Mesendoderm (in vitro differentiated cells): Measurements from ENCODE around the gene MYLK4.
"Not testable (repeated sequence)": the region's sequence is repeated elsewhere in the genome, so short reads cannot be mapped to it uniquely, and the experiment has no call there.

Experiments used
- DNase-seq: peaks from one replicate; pipeline ENCODE4 v3.0.0; 2013
- H2AK5ac ChIP-seq: 2 replicates; pipeline ENCODE4 v1.6.1; 2013; ENCODE audit warnings: low read length, inconsistent platforms
- H2BK120ac ChIP-seq: 2 replicates; pipeline ENCODE4 v1.6.1; 2013; ENCODE audit warnings: low read depth, mild to moderate bottlenecking, low read length, moderate library complexity, mixed read lengths
- H2BK15ac ChIP-seq: replicated peaks from 2 replicates; pipeline ENCODE4 v1.6.1; 2013; ENCODE audit warnings: low read depth, mild to moderate bottlenecking, moderate library complexity
- H2BK5ac ChIP-seq: 2 replicates; pipeline ENCODE4 v1.6.1; 2013; ENCODE audit warnings: low read length, inconsistent platforms
- H3K18ac ChIP-seq: 2 replicates; pipeline ENCODE4 v1.6.1; 2013; ENCODE audit warnings: mild to moderate bottlenecking, low read length, mixed read lengths
- H3K23ac ChIP-seq: one replicate; pipeline ENCODE4 v1.6.1; 2013; ENCODE audit warnings: low read length
- H3K27ac ChIP-seq: 2 replicates; pipeline ENCODE4 v1.5.1; 2013; ENCODE audit warnings: low read depth, mild to moderate bottlenecking, inconsistent platforms, low read length, moderate library complexity
- H3K27me3 ChIP-seq: 2 replicates; pipeline ENCODE4 v1.6.1; 2013; ENCODE audit warnings: low read length, control low read depth, mild to moderate bottlenecking, inconsistent platforms; ENCODE audit not compliant: insufficient read depth, poor library complexity
- H3K36me3 ChIP-seq: 2 replicates; pipeline ENCODE4 v1.6.1; 2013; ENCODE audit warnings: low read length, inconsistent platforms; ENCODE audit not compliant: control insufficient read depth, insufficient read depth
- H3K4ac ChIP-seq: one replicate; pipeline ENCODE4 v1.6.1; 2013; ENCODE audit warnings: low read depth, mild to moderate bottlenecking, low read length, moderate library complexity
- H3K4me1 ChIP-seq: 2 replicates; pipeline ENCODE4 v1.6.1; 2013; ENCODE audit warnings: low read depth, low read length, inconsistent platforms; ENCODE audit not compliant: control insufficient read depth
- H3K4me2 ChIP-seq: 2 replicates; pipeline ENCODE4 v1.6.1; 2013; ENCODE audit warnings: low read length
- H3K4me3 ChIP-seq: 2 replicates; pipeline ENCODE4 v1.5.1; 2013; ENCODE audit warnings: mild to moderate bottlenecking, low read length
- H3K56ac ChIP-seq: one replicate; pipeline ENCODE4 v1.6.1; 2013; ENCODE audit warnings: low read length
- H3K79me1 ChIP-seq: 2 replicates; pipeline ENCODE4 v1.6.1; 2013; ENCODE audit warnings: low read length, inconsistent platforms
- H3K79me2 ChIP-seq: 2 replicates; pipeline ENCODE4 v1.6.1; 2013; ENCODE audit warnings: mild to moderate bottlenecking, low read length; ENCODE audit not compliant: control insufficient read depth, insufficient read depth
- H3K9ac ChIP-seq: 2 replicates; pipeline ENCODE4 v1.6.1; 2013; ENCODE audit warnings: low read length, inconsistent platforms
- H4K5ac ChIP-seq: one replicate; pipeline ENCODE4 v1.6.1; 2013; ENCODE audit warnings: low read length
- H4K8ac ChIP-seq: one replicate; pipeline ENCODE4 v1.6.1; 2013; ENCODE audit warnings: low read depth, mild to moderate bottlenecking, control low read depth, low read length, moderate library complexity
- WGBS: extraction: QIAGEN DNeasy Blood & Tissue Kit; methylation state at CpG from one replicate; pipeline ENCODE4 v1.1.7; 2013; ENCODE audit warnings: low lambda C conversion rate, missing lambda C conversion rate; ENCODE audit not compliant: insufficient coverage; ENCODE audit errors: extremely low coverage; 5-methylcytosine and 5-hydroxymethylcytosine counted together

The MYLK4 gene

GRCh38 chr6:2764610-2765165, 14.0 kb upstream of the MYLK4 start:
- Histone ChIP-seq H3K36me3 (no peaks in the 10 kb centered on the region), H4K8ac (no peak overlapping the region), H3K9ac (peak overlapping the region; percentile 73), H4K5ac (no peak overlapping the region), H2BK15ac (no peak overlapping the region), H3K79me2 (peaks cover 28% of the 10 kb centered on the region), H2BK5ac (no peak overlapping the region), H3K56ac (peak overlapping the region; percentile 83), H2BK120ac (no peak overlapping the region), H3K27me3 (no peaks in the 10 kb centered on the region), H2AK5ac (no peak overlapping the region), H3K79me1 (peaks cover 8% of the 10 kb centered on the region), H3K4me1 (peaks cover 7% of the 10 kb centered on the region), H3K4me3 (peak overlapping the region; percentile 16), H3K18ac (no peak overlapping the region), H3K4me2 (peak overlapping the region; percentile 34), H3K4ac (no peak overlapping the region), H3K27ac (peak overlapping the region; percentile 10), H3K23ac (no peak overlapping the region)
- peak; percentile 69 for DNase-seq
- WGBS: no CpG with 5 or more reads among the region's 45 CpGs

- no peak overlapping the region for H2BK120ac ChIP-seq
- no peak overlapping the region for H3K4me2 ChIP-seq
- H3K79me1 ChIP-seq: peaks cover 8% of the 10 kb centered on the region
- peaks cover 7% of the 10 kb centered on the region for H3K4me1 ChIP-seq
- no CpG with 5 or more reads among the region's 27 CpGs for WGBS
- H3K56ac ChIP-seq: no peak overlapping the region
- H3K79me2 ChIP-seq: peaks cover 26% of the 10 kb centered on the region
- no peaks in the 10 kb centered on the region for H3K36me3 ChIP-seq
- H2BK5ac ChIP-seq: no peak overlapping the region
- no peak overlapping the region for H3K9ac ChIP-seq
- no peak overlapping the region for H3K23ac ChIP-seq
- H3K27me3 ChIP-seq: no peaks in the 10 kb centered on the region
- H4K8ac ChIP-seq: no peak overlapping the region
- no peak overlapping the region for H3K4me3 ChIP-seq
- H3K4ac ChIP-seq: no peak overlapping the region
- no peak overlapping the region for H4K5ac ChIP-seq
- H2BK15ac ChIP-seq: no peak overlapping the region
- H3K27ac ChIP-seq: no peak overlapping the region
- no peak overlapping the region for H3K18ac ChIP-seq
- DNase-seq: no peak
- H2AK5ac ChIP-seq: no peak overlapping the region
Observed at GRCh38 chr6:2763876-2764540, 13.3 kb upstream of the MYLK4 start.

DNA sequence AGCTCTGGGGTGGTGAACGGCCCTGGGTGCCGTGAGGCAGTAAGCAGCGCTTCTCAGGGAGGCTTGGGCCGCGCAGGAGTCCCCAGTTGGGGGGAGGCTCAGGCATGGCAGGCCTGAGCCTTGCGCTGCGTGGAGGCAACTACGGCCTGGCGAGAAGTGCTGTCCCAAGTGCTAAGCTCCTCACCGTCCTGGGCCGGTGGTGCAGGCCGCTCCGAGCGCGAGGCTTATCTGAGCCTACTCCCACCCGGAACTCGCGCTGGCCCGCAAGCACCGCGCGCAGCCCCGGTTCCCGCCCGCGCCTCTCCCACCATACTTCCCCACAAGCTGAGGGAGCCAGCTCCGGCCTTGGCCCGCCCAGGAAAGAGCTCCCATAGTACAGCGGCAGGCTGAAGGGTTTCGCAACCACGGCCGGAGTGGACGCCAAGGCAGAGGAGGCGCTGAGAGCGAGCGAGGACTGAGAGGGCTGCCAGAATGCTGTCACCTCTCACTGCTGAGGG, 12.7 kb upstream of the MYLK4 start:
- Histone ChIP-seq H3K27ac (no peak overlapping the region), H2AK5ac (no peak overlapping the region), H3K23ac (no peak overlapping the region), H2BK5ac (no peak overlapping the region), H3K36me3 (no peaks in the 10 kb centered on the region), H3K4me2 (no peak overlapping the region), H3K4me1 (peaks cover 7% of the 10 kb centered on the region), H4K5ac (no peak overlapping the region), H3K9ac (no peak overlapping the region), H3K56ac (no peak overlapping the region), H3K79me1 (peaks cover 8% of the 10 kb centered on the region), H3K4me3 (no peak overlapping the region), H2BK15ac (no peak overlapping the region), H3K4ac (no peak overlapping the region), H3K18ac (no peak overlapping the region), H2BK120ac (no peak overlapping the region), H3K27me3 (no peaks in the 10 kb centered on the region), H3K79me2 (peaks cover 22% of the 10 kb centered on the region), H4K8ac (no peak overlapping the region)
- no CpG with 5 or more reads among the region's 36 CpGs for WGBS
- DNase-seq: no peak

DNA sequence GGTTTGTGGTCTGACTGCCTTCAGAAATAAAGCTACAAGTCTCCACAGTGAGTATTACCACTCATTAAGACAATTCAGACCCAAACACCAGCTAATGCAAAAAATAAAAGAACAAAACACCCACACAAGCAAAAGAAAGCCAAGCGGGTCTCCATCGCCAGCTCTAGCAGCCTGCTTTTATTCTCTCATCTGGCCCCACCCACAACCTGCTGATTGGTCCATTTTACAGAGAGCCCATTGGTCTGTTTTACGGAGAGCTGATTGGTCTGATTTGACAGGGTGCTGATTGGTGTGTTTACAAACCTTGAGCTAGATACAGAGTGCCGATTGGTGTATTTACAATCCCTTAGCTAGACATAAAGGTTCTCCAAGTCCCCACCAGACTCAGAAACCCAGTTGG, 12.1 kb upstream of the MYLK4 start:
- not testable (repeated sequence) for H3K79me1 ChIP-seq
- DNase-seq: peak; percentile 45

GRCh38 chr6:2760882-2761842, 10.4 kb upstream of the MYLK4 start:
- H3K23ac ChIP-seq: no peak overlapping the region
- no peaks in the 10 kb centered on the region for H3K36me3 ChIP-seq
- H2AK5ac ChIP-seq: no peak overlapping the region
- no peak overlapping the region for H2BK15ac ChIP-seq
- no peaks in the 10 kb centered on the region for H3K27me3 ChIP-seq
- no peaks in the 10 kb centered on the region for H3K4me1 ChIP-seq
- no peak overlapping the region for H3K4me3 ChIP-seq
- no CpG with 5 or more reads among the region's 8 CpGs for WGBS
- no peak overlapping the region for H3K4ac ChIP-seq
- H3K79me1 ChIP-seq: no peaks in the 10 kb centered on the region
- no peak overlapping the region for H3K27ac ChIP-seq
- H3K4me2 ChIP-seq: no peak overlapping the region
- H3K18ac ChIP-seq: no peak overlapping the region
- no peak overlapping the region for H4K8ac ChIP-seq
- no peak overlapping the region for H3K56ac ChIP-seq
- H4K5ac ChIP-seq: no peak overlapping the region
- DNase-seq: peak; percentile 30
- no peak overlapping the region for H2BK120ac ChIP-seq
- no peak overlapping the region for H2BK5ac ChIP-seq
- H3K9ac ChIP-seq: no peak overlapping the region
- H3K79me2 ChIP-seq: peaks cover 3% of the 10 kb centered on the region

More for the DNA sequence above, 12.1 kb upstream of the MYLK4 start:
- H3K18ac ChIP-seq, H3K27me3 ChIP-seq, H2BK5ac ChIP-seq, H3K4me2 ChIP-seq, H3K36me3 ChIP-seq, H3K4ac ChIP-seq, H3K9ac ChIP-seq, H3K27ac ChIP-seq, H3K4me3 ChIP-seq, H3K4me1 ChIP-seq, H2BK120ac ChIP-seq, H4K8ac ChIP-seq, H2AK5ac ChIP-seq, H3K23ac ChIP-seq, H3K56ac ChIP-seq, H4K5ac ChIP-seq, H2BK15ac ChIP-seq: not testable (repeated sequence)
- peaks cover 17% of the 10 kb centered on the region for H3K79me2 ChIP-seq
- no CpG with 5 or more reads among the region's 4 CpGs for WGBS
